Activated CD8-positive, alpha-beta T cell treated with anti-CD3 and anti-CD28 coated beads for 36 hours (primary cell): ENCODE data around the gene SDCCAG8. TPM values are rescaled to one million over a fixed set of nuclear protein-coding genes. Genes with fewer than 3 reads are reported as not detected.

Source experiments
- ATAC-seq: fragments of 200-7000 bp; cut with Tn5 transposase; one replicate; pipeline ENCODE4 v1.10.0; 2021; ENCODE audit warnings: mild to moderate bottlenecking, moderate library complexity
- CTCF ChIA-PET: fragments of 350-600 bp; sonication (Branson Sonifier 250); formaldehyde crosslinking; loops from one replicate; lab custom pipeline; 2021; ENCODE audit warnings: antibody characterized with exemption; lab: Charles Lee
- POLR2A ChIA-PET: fragments of 350-600 bp; sonication (Branson Sonifier 250); formaldehyde crosslinking; loops from one replicate; lab custom pipeline; 2021; ENCODE audit warnings: antibody characterized with exemption; lab: Charles Lee
- DNase-seq: peaks from one replicate; pipeline ENCODE4 v3.0.0-alpha.2; 2020
- H3K27ac Mint-ChIP-seq: one replicate; pipeline ENCODE4 v1.8.0; 2021; ENCODE audit warnings: mild to moderate bottlenecking, mixed read lengths
- H3K27me3 Mint-ChIP-seq: one replicate; pipeline ENCODE4 v1.8.0; 2021; ENCODE audit warnings: mixed read lengths
- H3K36me3 Mint-ChIP-seq: one replicate; pipeline ENCODE4 v1.8.0; 2021; ENCODE audit warnings: low read depth, mixed read lengths
- H3K4me1 Mint-ChIP-seq: one replicate; pipeline ENCODE4 v1.8.0; 2021; ENCODE audit warnings: low read depth, mixed read lengths
- H3K4me3 Mint-ChIP-seq: one replicate; pipeline ENCODE4 v1.8.0; 2021; ENCODE audit warnings: mild to moderate bottlenecking, moderate library complexity, mixed read lengths
- H3K9me3 Mint-ChIP-seq: one replicate; pipeline ENCODE4 v1.8.0; 2021; ENCODE audit warnings: mixed read lengths
- CTCF ChIP-seq: fragments of 200-600 bp; IDR thresholded peaks from one replicate; pipeline ENCODE4 v1.8.0; 2022; ENCODE audit warnings: antibody characterized with exemption, mild to moderate bottlenecking
- intact Hi-C: fragments of 100-400 bp; cut with micrococcal nuclease; formaldehyde crosslinking; loops from one replicate; pipeline ENCODE4 v1.10.0; 2022
- microRNA-seq: library from miRNA; unstranded; fragments of <30 nt; microRNA quantifications from one replicate; pipeline ENCODE4 v1.2.0, GENCODE V29; 2022; ENCODE audit warnings: borderline microRNAs expressed, borderline replicate concordance
- total RNA-seq, 2 experiments: library from RNA; stranded (reverse); gene quantifications; one replicate each; pipeline ENCODE4 v1.2.3, GENCODE V29; 2021

Gene SDCCAG8
- total RNA-seq, 2 experiments from 2014 or later, result 22.4 to 22.6 TPM

GRCh38 chr1:243543501-243543900 is 287.7 kb downstream of the SDCCAG8 start:
- Mint-ChIP-seq H3K9me3 (no peaks in the 10 kb centered on the region), H3K4me3 (no peak overlapping the region), H3K27me3 (no peaks in the 10 kb centered on the region), H3K4me1 (no peaks in the 10 kb centered on the region), H3K27ac (no peak overlapping the region), H3K36me3 (peaks cover 12% of the 10 kb centered on the region)
- intact Hi-C loops, result no loop called here
- POLR2A ChIA-PET, result no interaction called here
- no peak for DNase-seq
- TF ChIP-seq CTCF, result no peak
- no peak for ATAC-seq
- CTCF ChIA-PET, result interaction anchor here (0.8 to 1.0 kb wide), 2 partner anchors 21 to 208 kb away, joined by 3 to 4 read pairs; no protein-coding TSS in a partner anchor

- no peak for DNase-seq
- H3K4me3 Mint-ChIP-seq, result no peak overlapping the region
- H3K4me1 Mint-ChIP-seq, result no peaks in the 10 kb centered on the region
- H3K36me3 Mint-ChIP-seq, result peaks cover 29% of the 10 kb centered on the region
- CTCF ChIA-PET, result no interaction called here
- no peak for ATAC-seq
- no peaks in the 10 kb centered on the region for H3K27me3 Mint-ChIP-seq
- H3K9me3 Mint-ChIP-seq, result no peaks in the 10 kb centered on the region
- H3K27ac Mint-ChIP-seq, result no peak overlapping the region
- POLR2A ChIA-PET, result no interaction called here
- no peak for TF ChIP-seq CTCF
- intact Hi-C loops, result no loop called here
Measured at GRCh38 chr1:243546457-243546856, 290.6 kb downstream of the SDCCAG8 start.

- H3K9me3 Mint-ChIP-seq, result no peaks in the 10 kb centered on the region
- intact Hi-C loops, result no loop called here
- POLR2A ChIA-PET, result no interaction called here
Measured at GRCh38 chr1:243547891-243548290, 292.1 kb downstream of the SDCCAG8 start.

GRCh38 chr1:243548516-243548915 is 292.7 kb downstream of the SDCCAG8 start:
- no peak for ATAC-seq
- ChIA-PET POLR2A (no interaction called here), CTCF (no interaction called here)
- H3K9me3 Mint-ChIP-seq, result no peaks in the 10 kb centered on the region
- no peak overlapping the region for H3K4me3 Mint-ChIP-seq
- no peaks in the 10 kb centered on the region for H3K4me1 Mint-ChIP-seq
- H3K27ac Mint-ChIP-seq, result no peak overlapping the region
- H3K36me3 Mint-ChIP-seq, result peaks cover 29% of the 10 kb centered on the region
- no peak for DNase-seq
- intact Hi-C loops, result no loop called here
- TF ChIP-seq CTCF, result no peak
- H3K27me3 Mint-ChIP-seq, result no peaks in the 10 kb centered on the region

More at GRCh38 chr1:243547891-243548290, 292.1 kb downstream of the SDCCAG8 start:
- TF ChIP-seq CTCF, result no peak
- CTCF ChIA-PET, result no interaction called here
- Mint-ChIP-seq H3K36me3 (peaks cover 30% of the 10 kb centered on the region), H3K4me3 (no peak overlapping the region), H3K4me1 (no peaks in the 10 kb centered on the region), H3K27ac (no peak overlapping the region), H3K27me3 (no peaks in the 10 kb centered on the region)
- ATAC-seq (no peak), DNase-seq (no peak)

- H3K36me3 Mint-ChIP-seq, result peaks cover 23% of the 10 kb centered on the region
- CTCF ChIA-PET, result interaction anchor here (0.9 kb wide), 1 partner anchor 503 kb away, joined by 3 read pairs; no protein-coding TSS in a partner anchor
- intact Hi-C loops, result no loop called here
- POLR2A ChIA-PET, result no interaction called here
- no peak for TF ChIP-seq CTCF
- no peak overlapping the region for H3K27ac Mint-ChIP-seq
- ATAC-seq (no peak), DNase-seq (no peak)
- H3K4me3 Mint-ChIP-seq, result no peak overlapping the region
- H3K9me3 Mint-ChIP-seq, result no peaks in the 10 kb centered on the region
- no peaks in the 10 kb centered on the region for H3K4me1 Mint-ChIP-seq
- H3K27me3 Mint-ChIP-seq, result no peaks in the 10 kb centered on the region
Measured at GRCh38 chr1:243549108-243549507, 293.3 kb downstream of the SDCCAG8 start.

Small RNAs within 50 kb of the gene (microRNA-seq; reads per million reads assigned to microRNA genes)
- gene MIR4677, result 1.5 reads per million

Other genes starting within 250 kb of the SDCCAG8 start
- 10 to 100 TPM; 37.5 to 45.7 TPM for gene CEP170, start 760 bp upstream of the SDCCAG8 start, total RNA-seq